Measurements from ENCODE around the gene PCDHA1. TPM values are rescaled to one million over a fixed set of nuclear protein-coding genes. Genes with fewer than 3 reads are reported as not detected.
A peak's percentile ranks its signal among the peaks of the same experiment; 100 is the strongest.
"Not testable (repeated sequence)": the region's sequence is repeated elsewhere in the genome, so short reads cannot be mapped to it uniquely, and the experiment has no call there.

Gene PCDHA1
- total RNA-seq, 1 experiment from 2014 or later = not detected

DNA sequence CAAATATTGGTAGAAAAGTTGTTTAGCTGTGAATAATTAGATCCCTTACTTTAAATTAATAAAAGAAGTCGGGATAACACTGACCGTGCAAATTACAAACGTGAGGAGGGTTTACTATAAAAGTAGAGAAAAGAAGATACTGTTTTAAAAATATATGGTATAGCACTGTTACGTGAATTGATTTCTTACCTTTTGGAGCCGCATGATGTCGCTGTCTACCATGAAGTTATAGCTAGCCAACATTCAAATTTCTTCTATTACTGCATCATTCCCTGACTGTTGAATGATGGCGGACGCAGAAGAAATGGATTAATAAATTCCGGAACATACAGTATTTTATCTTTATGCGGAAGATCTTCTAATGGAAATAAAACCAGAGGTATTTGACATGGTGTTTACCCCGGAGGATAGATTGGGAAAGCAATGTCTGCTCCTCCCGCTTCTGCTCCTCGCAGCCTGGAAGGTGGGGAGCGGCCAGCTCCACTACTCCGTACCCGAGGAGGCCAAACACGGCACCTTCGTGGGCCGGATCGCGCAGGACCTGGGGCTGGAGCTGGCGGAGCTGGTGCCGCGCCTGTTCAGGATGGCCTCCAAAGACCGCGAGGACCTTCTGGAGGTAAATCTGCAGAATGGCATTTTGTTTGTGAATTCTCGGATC, 41.9 kb downstream of the PCDHA1 start, which contains the start of gene PCDHA6:
Gene PCDHA6 (plus strand): TSS at position 257 of the 658 bp plus-strand sequence. CDS start 132 bp downstream, at position 389.
- H3K9me3 ChIP-seq (replicated peaks) = peaks cover 5% of the 10 kb centered on the region; the same call in 1 of the 2 replicates
- DNase-seq (ENCODE audit: low read depth in 1 of 2, low spot score in 2 of 2) = no peak
- H3K27me3 ChIP-seq (replicated peaks) = no peaks in the 10 kb centered on the region
- no peaks in the 10 kb centered on the region for H3K4me1 ChIP-seq (replicated peaks)
- no peak within 1 kb of the TSS for H3K4me3 ChIP-seq
- H3K27ac ChIP-seq = no peak within 1 kb of the TSS
- no peaks in the 10 kb centered on the region for H3K36me3 ChIP-seq

DNA sequence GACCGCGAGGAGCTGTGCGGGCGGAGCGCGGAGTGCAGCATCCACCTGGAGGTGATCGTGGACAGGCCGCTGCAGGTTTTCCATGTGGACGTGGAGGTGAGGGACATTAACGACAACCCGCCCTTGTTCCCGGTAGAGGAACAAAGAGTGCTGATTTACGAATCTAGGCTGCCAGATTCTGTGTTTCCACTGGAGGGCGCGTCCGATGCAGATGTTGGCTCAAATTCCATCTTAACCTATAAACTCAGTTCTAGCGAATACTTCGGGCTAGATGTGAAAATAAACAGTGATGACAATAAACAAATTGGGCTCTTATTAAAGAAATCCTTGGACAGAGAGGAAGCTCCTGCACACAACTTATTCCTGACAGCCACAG, 42.4 kb downstream of the PCDHA1 start:
- H3K36me3 ChIP-seq = no peaks in the 10 kb centered on the region
- H3K9me3 ChIP-seq (replicated peaks) = peaks cover 5% of the 10 kb centered on the region; the same call in 1 of the 2 replicates
- no peak for DNase-seq (ENCODE audit: low read depth in 1 of 2, low spot score in 2 of 2)
- no peaks in the 10 kb centered on the region for H3K4me1 ChIP-seq (replicated peaks)
- H3K4me3 ChIP-seq = no peak overlapping the region
- H3K27me3 ChIP-seq (replicated peaks) = no peaks in the 10 kb centered on the region
- H3K27ac ChIP-seq = no peak overlapping the region

DNA sequence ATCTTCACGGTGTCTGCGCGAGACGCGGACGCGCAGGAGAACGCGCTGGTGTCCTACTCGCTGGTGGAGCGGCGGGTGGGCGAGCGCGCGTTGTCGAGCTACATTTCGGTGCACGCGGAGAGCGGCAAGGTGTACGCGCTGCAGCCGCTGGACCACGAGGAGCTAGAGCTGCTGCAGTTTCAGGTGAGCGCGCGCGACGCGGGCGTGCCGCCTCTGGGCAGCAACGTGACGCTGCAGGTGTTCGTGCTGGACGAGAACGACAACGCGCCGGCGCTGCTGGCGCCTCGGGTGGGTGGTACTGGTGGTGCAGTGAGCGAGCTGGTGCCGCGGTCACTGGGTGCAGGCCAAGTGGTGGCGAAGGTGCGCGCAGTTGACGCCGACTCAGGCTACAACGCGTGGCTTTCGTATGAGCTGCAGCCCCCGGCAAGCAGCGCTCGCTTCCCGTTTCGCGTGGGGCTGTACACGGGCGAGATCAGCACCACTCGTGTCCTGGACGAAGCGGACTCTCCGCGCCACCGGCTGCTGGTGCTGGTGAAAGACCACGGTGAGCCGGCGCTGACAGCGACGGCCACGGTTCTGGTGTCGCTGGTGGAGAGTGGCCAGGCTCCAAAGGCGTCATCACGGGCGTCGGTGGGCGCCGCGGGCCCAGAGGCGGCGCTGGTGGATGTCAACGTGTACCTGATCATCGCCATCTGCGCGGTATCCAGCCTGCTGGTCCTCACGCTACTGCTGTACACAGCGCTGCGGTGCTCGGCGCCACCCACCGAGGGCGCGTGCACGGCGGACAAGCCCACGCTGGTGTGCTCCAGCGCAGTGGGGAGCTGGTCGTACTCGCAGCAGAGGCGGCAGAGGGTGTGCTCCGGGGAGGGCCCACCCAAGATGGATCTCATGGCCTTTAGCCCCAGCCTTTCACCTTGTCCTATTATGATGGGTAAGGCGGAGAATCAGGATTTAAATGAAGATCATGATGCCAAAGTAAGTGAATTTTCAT, 43.9 kb downstream of the PCDHA1 start:
- not testable (repeated sequence) for H3K4me1 ChIP-seq (replicated peaks); H3K9me3 ChIP-seq (replicated peaks); H3K4me3 ChIP-seq; H3K27ac ChIP-seq; H3K27me3 ChIP-seq (replicated peaks); H3K36me3 ChIP-seq; DNase-seq (ENCODE audit: low read depth in 1 of 2, low spot score in 2 of 2)

DNA sequence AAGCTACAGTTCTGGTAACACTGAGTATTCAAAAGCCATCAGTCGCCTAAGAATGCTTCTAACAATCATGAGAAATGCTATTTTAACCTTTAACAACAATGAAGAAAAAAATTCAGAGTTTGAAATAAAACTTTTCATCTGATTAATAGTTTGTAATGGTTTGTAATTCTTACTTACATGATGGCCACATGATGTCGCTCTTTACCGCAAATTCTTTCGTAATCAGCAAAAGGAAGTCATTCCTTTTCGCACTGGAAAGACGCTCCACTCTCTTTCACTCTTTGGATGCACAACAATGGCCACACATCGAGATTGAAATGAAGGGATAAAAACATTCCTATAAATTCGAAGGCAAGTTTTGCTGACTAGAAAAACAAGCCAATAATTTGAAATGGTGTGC, 48.1 kb downstream of the PCDHA1 start, which contains the start of gene PCDHA7:
Gene PCDHA7 (plus strand): TSS at position 277 of the 400 bp plus-strand sequence. CDS start 115 bp downstream, at position 392.
- Histone ChIP-seq H3K27ac (no peak within 1 kb of the TSS), H3K36me3 (no peaks in the 10 kb centered on the region), H3K4me3 (no peak within 1 kb of the TSS), H3K4me1 (replicated peaks) (no peaks in the 10 kb centered on the region), H3K9me3 (replicated peaks) (peaks cover 8% of the 10 kb centered on the region), H3K27me3 (replicated peaks) (no peaks in the 10 kb centered on the region)
- no peak for DNase-seq (ENCODE audit: low read depth in 1 of 2, low spot score in 2 of 2)

DNA sequence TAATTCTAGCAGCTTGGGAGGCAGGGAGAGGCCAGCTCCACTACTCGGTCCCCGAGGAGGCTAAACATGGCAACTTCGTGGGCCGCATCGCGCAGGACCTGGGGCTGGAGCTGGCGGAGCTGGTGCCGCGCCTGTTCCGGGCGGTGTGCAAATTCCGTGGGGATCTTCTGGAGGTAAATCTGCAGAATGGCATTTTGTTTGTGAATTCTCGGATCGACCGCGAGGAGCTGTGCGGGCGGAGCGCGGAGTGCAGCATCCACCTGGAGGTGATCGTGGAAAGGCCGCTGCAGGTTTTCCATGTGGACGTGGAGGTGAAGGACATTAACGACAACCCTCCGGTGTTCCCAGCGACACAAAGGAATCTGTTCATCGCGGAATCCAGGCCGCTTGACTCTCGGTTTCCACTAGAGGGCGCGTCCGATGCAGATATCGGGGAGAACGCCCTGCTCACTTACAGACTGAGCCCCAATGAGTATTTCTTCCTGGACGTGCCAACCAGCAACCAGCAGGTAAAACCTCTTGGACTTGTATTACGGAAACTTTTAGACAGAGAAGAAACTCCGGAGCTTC, 48.6 kb downstream of the PCDHA1 start:
- not testable (repeated sequence) for H3K4me3 ChIP-seq

DNA sequence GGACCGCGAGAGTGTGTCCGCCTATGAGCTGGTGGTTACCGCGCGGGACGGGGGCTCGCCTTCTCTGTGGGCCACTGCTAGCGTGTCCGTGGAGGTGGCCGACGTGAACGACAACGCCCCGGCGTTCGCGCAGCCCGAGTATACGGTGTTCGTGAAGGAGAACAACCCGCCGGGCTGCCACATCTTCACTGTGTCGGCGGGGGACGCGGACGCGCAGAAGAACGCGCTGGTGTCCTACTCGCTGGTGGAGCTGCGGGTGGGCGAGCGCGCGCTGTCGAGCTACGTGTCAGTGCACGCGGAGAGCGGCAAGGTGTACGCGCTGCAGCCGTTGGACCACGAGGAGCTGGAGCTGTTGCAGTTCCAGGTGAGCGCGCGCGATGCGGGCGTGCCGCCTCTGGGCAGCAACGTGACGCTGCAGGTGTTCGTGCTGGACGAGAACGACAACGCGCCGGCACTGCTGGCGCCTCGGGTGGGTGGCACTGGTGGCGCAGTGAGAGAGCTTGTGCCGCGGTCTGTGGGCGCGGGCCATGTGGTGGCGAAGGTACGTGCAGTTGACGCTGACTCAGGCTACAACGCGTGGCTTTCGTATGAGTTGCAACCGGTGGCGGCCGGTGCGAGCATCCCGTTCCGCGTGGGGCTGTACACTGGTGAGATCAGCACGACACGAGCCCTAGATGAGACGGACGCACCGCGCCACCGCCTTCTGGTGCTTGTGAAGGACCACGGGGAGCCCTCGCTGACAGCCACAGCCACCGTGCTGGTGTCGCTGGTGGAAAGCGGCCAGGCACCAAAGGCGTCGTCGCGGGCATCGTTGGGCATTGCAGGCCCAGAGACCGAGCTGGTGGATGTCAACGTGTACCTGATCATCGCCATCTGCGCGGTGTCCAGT, 49.9 kb downstream of the PCDHA1 start:
- H3K4me3 ChIP-seq = no peak overlapping the region
- no peak overlapping the region for H3K27ac ChIP-seq
- DNase-seq (ENCODE audit: low read depth in 1 of 2, low spot score in 2 of 2) = no peak
- no peaks in the 10 kb centered on the region for H3K4me1 ChIP-seq (replicated peaks)
- peaks cover 5% of the 10 kb centered on the region for H3K9me3 ChIP-seq (replicated peaks)
- no peaks in the 10 kb centered on the region for H3K36me3 ChIP-seq
- H3K27me3 ChIP-seq (replicated peaks) = no peaks in the 10 kb centered on the region

More for the DNA sequence above, 48.6 kb downstream of the PCDHA1 start:
- not testable (repeated sequence) for H3K9me3 ChIP-seq (replicated peaks); H3K27ac ChIP-seq; H3K4me1 ChIP-seq (replicated peaks); H3K36me3 ChIP-seq; DNase-seq (ENCODE audit: low read depth in 1 of 2, low spot score in 2 of 2); H3K27me3 ChIP-seq (replicated peaks)

DNA sequence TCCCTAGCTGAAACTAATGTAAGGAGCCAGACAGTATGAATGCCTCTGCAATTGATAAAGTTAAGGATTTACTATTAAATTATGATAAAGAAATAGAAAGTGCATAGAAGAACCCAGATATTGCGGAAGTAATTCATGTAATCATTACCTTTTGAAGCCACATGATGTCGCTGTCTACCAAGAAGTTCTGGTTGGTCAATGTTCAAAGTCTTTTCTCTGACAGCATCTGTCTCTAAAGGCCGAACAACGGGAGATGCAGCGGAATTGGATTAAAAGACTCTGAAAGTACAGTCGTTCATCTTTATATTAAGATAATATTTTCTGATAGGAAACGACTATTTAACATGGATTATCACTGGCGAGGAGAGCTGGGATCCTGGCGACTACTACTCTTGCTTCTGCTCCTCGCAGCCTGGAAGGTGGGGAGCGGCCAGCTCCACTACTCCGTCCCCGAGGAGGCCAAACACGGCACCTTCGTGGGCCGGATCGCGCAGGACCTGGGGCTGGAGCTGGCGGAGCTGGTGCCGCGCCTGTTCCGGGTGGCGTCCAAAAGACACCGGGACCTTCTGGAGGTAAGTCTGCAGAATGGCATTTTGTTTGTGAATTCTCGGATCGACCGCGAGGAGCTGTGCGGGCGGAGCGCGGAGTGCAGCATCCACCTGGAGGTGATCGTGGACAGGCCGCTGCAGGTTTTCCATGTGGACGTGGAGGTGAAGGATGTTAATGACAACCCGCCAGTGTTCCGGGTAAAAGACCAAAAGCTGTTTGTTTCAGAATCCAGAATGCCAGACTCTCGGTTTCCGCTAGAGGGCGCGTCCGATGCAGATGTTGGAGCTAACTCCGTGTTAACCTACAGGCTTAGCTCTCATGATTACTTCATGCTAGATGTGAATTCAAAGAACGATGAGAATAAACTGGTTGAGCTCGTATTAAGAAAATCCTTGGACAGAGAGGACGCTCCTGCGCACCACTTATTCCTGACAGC, 55.3 kb downstream of the PCDHA1 start, which contains the start of gene PCDHA8:
Gene PCDHA8 (plus strand): TSS at position 210 of the 985 bp plus-strand sequence. CDS start 135 bp downstream, at position 345.
- H3K27ac ChIP-seq = no peak within 1 kb of the TSS
- H3K9me3 ChIP-seq (replicated peaks) = peaks cover 5% of the 10 kb centered on the region; the same call in 1 of the 2 replicates
- H3K27me3 ChIP-seq (replicated peaks) = no peaks in the 10 kb centered on the region
- no peaks in the 10 kb centered on the region for H3K4me1 ChIP-seq (replicated peaks)
- no peak for DNase-seq (ENCODE audit: low read depth in 1 of 2, low spot score in 2 of 2)
- no peak within 1 kb of the TSS for H3K4me3 ChIP-seq
- H3K36me3 ChIP-seq = no peaks in the 10 kb centered on the region

DNA sequence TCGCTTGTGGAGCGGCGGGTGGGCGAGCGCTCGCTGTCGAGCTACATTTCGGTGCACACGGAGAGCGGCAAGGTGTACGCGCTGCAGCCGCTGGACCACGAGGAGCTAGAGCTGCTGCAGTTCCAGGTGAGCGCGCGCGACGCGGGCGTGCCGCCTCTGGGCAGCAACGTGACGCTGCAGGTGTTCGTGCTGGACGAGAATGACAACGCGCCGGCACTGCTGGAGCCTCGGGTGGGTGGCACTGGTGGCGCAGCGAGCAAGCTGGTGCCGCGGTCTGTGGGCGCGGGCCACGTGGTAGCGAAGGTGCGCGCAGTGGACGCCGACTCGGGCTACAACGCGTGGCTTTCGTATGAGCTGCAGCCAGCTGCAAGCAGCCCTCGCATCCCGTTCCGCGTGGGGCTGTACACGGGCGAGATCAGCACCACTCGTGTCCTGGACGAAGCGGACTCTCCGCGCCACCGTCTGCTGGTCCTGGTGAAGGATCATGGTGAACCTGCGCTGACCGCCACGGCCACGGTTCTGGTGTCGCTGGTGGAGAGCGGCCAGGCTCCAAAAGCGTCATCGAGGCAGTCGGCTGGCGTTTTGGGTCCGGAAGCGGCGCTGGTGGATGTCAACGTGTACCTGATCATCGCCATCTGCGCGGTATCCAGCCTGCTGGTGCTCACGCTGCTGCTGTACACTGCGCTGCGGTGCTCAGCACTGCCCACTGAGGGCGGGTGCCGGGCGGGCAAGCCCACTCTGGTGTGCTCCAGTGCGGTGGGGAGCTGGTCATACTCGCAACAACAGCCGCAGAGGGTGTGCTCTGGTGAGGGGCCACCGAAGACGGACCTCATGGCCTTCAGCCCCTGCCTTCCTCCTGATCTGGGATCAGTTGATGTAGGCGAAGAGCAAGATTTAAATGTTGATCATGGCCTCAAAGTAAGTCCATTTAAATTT, 57.1 kb downstream of the PCDHA1 start:
- no peaks in the 10 kb centered on the region for H3K27me3 ChIP-seq (replicated peaks)
- no peak overlapping the region for H3K4me3 ChIP-seq
- peaks cover 7% of the 10 kb centered on the region for H3K9me3 ChIP-seq (replicated peaks)
- H3K4me1 ChIP-seq (replicated peaks) = no peaks in the 10 kb centered on the region
- no peak for DNase-seq (ENCODE audit: low read depth in 1 of 2, low spot score in 2 of 2)
- no peak overlapping the region for H3K27ac ChIP-seq
- no peaks in the 10 kb centered on the region for H3K36me3 ChIP-seq

DNA sequence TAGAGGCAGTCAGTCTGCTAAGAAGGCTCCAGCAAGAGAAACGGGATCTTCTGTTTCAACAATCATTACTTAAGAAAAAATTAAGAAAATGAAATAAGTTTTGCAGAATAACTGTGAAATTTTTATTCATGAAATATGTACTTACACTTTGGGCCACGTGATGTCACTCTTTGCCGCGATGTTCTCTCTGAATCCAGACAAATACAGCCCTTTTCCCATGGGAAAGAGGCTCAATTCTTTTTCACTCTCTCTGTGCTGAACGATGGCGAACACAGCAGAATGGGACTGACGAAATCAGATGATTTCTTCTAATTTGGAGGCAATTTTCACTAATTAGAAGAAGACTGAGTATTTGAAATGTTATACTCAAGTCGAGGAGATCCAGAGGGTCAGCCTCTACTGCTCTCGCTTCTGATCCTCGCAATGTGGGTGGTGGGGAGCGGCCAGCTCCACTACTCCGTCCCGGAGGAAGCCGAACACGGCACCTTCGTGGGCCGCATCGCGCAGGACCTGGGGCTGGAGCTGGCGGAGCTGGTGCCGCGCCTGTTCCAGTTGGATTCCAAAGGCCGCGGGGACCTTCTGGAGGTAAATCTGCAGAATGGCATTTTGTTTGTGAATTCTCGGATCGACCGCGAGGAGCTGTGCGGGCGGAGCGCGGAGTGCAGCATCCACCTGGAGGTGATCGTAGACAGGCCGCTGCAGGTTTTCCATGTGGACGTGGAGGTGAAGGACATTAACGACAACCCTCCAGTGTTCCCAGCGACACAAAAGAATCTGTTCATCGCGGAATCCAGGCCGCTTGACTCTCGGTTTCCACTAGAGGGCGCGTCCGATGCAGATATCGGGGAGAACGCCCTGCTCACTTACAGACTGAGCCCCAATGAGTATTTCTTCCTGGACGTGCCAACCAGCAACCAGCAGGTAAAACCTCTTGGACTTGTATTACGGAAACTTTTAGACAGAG, 62.5 kb downstream of the PCDHA1 start, which contains the start of gene PCDHA9:
Gene PCDHA9 (plus strand): TSS at position 244 of the 964 bp plus-strand sequence. CDS start 114 bp downstream, at position 358.
- not testable (repeated sequence) for H3K4me3 ChIP-seq; H3K36me3 ChIP-seq; H3K27me3 ChIP-seq (replicated peaks); H3K4me1 ChIP-seq (replicated peaks); DNase-seq (ENCODE audit: low read depth in 1 of 2, low spot score in 2 of 2); H3K27ac ChIP-seq
- peaks cover 10% of the 10 kb centered on the region for H3K9me3 ChIP-seq (replicated peaks)

DNA sequence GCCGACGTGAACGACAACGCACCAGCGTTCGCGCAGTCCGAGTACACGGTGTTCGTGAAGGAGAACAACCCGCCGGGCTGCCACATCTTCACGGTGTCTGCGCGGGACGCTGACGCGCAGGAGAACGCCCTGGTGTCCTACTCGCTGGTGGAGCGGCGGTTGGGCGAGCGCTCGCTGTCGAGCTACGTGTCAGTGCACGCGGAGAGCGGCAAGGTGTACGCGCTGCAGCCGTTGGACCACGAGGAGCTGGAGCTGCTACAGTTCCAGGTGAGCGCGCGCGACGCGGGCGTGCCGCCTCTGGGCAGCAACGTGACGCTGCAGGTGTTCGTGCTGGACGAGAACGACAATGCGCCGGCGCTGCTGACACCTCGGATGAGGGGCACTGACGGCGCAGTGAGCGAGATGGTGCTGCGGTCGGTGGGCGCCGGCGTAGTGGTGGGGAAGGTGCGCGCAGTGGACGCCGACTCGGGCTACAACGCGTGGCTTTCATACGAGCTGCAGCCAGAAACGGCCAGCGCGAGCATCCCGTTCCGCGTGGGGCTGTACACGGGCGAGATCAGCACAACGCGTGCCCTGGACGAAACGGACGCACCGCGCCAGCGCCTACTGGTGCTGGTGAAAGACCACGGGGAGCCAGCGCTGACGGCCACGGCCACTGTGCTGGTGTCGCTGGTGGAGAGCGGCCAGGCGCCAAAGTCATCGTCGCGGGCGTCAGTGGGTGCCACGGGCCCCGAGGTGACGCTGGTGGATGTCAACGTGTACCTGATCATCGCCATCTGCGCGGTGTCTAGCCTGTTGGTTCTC, 64.1 kb downstream of the PCDHA1 start:
- H3K36me3 ChIP-seq; H3K27ac ChIP-seq; H3K4me3 ChIP-seq; H3K27me3 ChIP-seq (replicated peaks); H3K4me1 ChIP-seq (replicated peaks): not testable (repeated sequence)
- H3K9me3 ChIP-seq (replicated peaks) = peaks cover 13% of the 10 kb centered on the region
- peak in 1 of 2 experiments; percentile 50 for DNase-seq (ENCODE audit: low read depth in 1 of 2, low spot score in 2 of 2)

All from SJSA1 (cell line).